Ovary (tissue), 3 donors: ENCODE results near the gene IKZF1.

Source experiments
- EP300 ChIP-seq: sonication (generic); formaldehyde crosslinking; IDR thresholded peaks from one replicate; pipeline ENCODE4 v1.6.1; 2017; ENCODE audit warnings: antibody characterized with exemption
- POLR2A ChIP-seq: fragments of 450-650 bp; IDR thresholded peaks from one replicate; pipeline ENCODE4 v1.6.1; 2017; ENCODE audit warnings: antibody characterized with exemption, mild to moderate bottlenecking, moderate library complexity
- TF ChIP-seq, protein P1 (sequence below), 3 donors: fragments of 450-650 bp in 2 of 3; fragments of 200-600 bp in 1 of 3; IDR thresholded peaks; one replicate each; pipeline versions ENCODE4 v1.5.1 to v1.8.0; 2016 to 2022; ENCODE audit warnings: antibody characterized with exemption in 3 of 3, mild to moderate bottlenecking in 1 of 3
- donor health status: DM: no; HTN: no; CAD: no.

GRCh38 chr7:50394315-50394714 is 89.8 kb downstream of the IKZF1 start:
- TF ChIP-seq, protein P1, sequence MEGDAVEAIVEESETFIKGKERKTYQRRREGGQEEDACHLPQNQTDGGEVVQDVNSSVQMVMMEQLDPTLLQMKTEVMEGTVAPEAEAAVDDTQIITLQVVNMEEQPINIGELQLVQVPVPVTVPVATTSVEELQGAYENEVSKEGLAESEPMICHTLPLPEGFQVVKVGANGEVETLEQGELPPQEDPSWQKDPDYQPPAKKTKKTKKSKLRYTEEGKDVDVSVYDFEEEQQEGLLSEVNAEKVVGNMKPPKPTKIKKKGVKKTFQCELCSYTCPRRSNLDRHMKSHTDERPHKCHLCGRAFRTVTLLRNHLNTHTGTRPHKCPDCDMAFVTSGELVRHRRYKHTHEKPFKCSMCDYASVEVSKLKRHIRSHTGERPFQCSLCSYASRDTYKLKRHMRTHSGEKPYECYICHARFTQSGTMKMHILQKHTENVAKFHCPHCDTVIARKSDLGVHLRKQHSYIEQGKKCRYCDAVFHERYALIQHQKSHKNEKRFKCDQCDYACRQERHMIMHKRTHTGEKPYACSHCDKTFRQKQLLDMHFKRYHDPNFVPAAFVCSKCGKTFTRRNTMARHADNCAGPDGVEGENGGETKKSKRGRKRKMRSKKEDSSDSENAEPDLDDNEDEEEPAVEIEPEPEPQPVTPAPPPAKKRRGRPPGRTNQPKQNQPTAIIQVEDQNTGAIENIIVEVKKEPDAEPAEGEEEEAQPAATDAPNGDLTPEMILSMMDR (IDR thresholded peaks at IDR 0.05), result no peak
- TF ChIP-seq POLR2A (no peak), EP300 (no peak)
